ENCODE data around the gene NIT2.

DNA sequence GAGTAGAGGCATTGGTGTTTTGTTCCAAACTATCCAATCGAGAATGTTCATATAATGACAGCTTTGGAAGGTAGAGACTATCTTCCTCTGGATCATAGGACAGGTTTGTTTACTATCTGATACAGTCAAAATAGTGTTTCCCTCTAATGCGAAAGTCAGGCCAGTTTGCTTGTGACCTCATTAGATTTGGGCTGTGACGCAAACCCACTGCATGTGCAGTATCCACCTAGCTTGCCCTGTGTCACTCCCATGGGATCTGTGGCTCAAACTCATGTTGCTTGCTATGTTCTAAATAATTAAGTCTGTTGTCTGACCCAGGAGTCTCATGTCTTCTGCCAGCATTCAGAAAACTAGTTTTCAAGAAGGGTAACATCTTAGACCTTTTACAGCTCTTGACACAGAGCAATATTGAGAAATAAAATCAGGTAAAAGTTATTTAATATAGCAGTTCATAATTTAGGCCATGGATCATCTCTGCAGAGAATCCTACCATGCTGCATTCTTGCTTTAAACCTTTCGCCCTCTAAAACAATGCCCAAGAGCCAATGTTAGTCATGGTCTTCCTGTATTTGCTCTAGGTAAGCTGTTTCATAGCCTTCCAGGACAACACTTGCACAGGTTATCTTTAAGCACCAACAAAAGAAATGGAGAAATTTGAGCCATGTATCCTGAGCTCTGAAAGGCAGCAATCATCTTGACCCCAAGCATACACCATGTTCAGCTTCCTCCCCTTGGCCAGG lies 26.4 kb downstream of the NIT2 start:
- TF ChIP-seq, protein P1, sequence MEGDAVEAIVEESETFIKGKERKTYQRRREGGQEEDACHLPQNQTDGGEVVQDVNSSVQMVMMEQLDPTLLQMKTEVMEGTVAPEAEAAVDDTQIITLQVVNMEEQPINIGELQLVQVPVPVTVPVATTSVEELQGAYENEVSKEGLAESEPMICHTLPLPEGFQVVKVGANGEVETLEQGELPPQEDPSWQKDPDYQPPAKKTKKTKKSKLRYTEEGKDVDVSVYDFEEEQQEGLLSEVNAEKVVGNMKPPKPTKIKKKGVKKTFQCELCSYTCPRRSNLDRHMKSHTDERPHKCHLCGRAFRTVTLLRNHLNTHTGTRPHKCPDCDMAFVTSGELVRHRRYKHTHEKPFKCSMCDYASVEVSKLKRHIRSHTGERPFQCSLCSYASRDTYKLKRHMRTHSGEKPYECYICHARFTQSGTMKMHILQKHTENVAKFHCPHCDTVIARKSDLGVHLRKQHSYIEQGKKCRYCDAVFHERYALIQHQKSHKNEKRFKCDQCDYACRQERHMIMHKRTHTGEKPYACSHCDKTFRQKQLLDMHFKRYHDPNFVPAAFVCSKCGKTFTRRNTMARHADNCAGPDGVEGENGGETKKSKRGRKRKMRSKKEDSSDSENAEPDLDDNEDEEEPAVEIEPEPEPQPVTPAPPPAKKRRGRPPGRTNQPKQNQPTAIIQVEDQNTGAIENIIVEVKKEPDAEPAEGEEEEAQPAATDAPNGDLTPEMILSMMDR (IDR thresholded peaks at IDR 0.05 in 2 of 3, conservative IDR thresholded peaks at IDR 0.05 in 1 of 3; ENCODE audit: control insufficient read depth in 2 of 3, extremely low read depth in 1 of 3, insufficient read depth in 1 of 3, low read depth in 3 of 3, low read length in 3 of 3), result no peak
- TF ChIP-seq SP1 (IDR thresholded peaks at IDR 0.05; ENCODE audit: low read depth, low read length) (no peak), SMC3 (IDR thresholded peaks at IDR 0.05; ENCODE audit: borderline replicate concordance, low read length) (no peak), STAT3 (IDR thresholded peaks at IDR 0.05; ENCODE audit: low read depth, low read length) (no peak), HDAC6 (IDR thresholded peaks at IDR 0.05; ENCODE audit: unreplicated experiment) (no peak), JUNB (IDR thresholded peaks at IDR 0.05) (no peak), SIN3A (IDR thresholded peaks at IDR 0.05; ENCODE audit: low read depth, low read length) (no peak), POLR2AphosphoS5 (IDR thresholded peaks at IDR 0.05; ENCODE audit: low read length) (no peak)
- TF ChIP-seq, protein P2, sequence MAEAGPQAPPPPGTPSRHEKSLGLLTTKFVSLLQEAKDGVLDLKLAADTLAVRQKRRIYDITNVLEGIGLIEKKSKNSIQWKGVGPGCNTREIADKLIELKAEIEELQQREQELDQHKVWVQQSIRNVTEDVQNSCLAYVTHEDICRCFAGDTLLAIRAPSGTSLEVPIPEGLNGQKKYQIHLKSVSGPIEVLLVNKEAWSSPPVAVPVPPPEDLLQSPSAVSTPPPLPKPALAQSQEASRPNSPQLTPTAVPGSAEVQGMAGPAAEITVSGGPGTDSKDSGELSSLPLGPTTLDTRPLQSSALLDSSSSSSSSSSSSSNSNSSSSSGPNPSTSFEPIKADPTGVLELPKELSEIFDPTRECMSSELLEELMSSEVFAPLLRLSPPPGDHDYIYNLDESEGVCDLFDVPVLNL (IDR thresholded peaks at IDR 0.05; ENCODE audit: low read depth, low read length), result no peak
- TF ChIP-seq, protein P3, sequence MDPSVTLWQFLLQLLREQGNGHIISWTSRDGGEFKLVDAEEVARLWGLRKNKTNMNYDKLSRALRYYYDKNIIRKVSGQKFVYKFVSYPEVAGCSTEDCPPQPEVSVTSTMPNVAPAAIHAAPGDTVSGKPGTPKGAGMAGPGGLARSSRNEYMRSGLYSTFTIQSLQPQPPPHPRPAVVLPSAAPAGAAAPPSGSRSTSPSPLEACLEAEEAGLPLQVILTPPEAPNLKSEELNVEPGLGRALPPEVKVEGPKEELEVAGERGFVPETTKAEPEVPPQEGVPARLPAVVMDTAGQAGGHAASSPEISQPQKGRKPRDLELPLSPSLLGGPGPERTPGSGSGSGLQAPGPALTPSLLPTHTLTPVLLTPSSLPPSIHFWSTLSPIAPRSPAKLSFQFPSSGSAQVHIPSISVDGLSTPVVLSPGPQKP (IDR thresholded peaks at IDR 0.05; ENCODE audit: low read depth, low read length), result no peak
- TF ChIP-seq, protein P4, sequence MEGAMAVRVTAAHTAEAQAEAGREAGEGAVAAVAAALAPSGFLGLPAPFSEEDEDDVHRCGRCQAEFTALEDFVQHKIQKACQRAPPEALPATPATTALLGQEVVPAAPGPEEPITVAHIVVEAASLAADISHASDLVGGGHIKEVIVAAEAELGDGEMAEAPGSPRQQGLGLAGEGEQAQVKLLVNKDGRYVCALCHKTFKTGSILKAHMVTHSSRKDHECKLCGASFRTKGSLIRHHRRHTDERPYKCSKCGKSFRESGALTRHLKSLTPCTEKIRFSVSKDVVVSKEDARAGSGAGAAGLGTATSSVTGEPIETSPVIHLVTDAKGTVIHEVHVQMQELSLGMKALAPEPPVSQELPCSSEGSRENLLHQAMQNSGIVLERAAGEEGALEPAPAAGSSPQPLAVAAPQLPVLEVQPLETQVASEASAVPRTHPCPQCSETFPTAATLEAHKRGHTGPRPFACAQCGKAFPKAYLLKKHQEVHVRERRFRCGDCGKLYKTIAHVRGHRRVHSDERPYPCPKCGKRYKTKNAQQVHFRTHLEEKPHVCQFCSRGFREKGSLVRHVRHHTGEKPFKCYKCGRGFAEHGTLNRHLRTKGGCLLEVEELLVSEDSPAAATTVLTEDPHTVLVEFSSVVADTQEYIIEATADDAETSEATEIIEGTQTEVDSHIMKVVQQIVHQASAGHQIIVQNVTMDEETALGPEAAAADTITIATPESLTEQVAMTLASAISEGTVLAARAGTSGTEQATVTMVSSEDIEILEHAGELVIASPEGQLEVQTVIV (IDR thresholded peaks at IDR 0.05; ENCODE audit: borderline replicate concordance, partially characterized antibody), result no peak
- TF ChIP-seq, protein P5, sequence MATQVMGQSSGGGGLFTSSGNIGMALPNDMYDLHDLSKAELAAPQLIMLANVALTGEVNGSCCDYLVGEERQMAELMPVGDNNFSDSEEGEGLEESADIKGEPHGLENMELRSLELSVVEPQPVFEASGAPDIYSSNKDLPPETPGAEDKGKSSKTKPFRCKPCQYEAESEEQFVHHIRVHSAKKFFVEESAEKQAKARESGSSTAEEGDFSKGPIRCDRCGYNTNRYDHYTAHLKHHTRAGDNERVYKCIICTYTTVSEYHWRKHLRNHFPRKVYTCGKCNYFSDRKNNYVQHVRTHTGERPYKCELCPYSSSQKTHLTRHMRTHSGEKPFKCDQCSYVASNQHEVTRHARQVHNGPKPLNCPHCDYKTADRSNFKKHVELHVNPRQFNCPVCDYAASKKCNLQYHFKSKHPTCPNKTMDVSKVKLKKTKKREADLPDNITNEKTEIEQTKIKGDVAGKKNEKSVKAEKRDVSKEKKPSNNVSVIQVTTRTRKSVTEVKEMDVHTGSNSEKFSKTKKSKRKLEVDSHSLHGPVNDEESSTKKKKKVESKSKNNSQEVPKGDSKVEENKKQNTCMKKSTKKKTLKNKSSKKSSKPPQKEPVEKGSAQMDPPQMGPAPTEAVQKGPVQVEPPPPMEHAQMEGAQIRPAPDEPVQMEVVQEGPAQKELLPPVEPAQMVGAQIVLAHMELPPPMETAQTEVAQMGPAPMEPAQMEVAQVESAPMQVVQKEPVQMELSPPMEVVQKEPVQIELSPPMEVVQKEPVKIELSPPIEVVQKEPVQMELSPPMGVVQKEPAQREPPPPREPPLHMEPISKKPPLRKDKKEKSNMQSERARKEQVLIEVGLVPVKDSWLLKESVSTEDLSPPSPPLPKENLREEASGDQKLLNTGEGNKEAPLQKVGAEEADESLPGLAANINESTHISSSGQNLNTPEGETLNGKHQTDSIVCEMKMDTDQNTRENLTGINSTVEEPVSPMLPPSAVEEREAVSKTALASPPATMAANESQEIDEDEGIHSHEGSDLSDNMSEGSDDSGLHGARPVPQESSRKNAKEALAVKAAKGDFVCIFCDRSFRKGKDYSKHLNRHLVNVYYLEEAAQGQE (IDR thresholded peaks at IDR 0.05; ENCODE audit: low read depth, low read length), result no peak
